ENCODE results near the gene SPDYE1.
"Not testable (repeated sequence)": the region's sequence is repeated elsewhere in the genome, so short reads cannot be mapped to it uniquely, and the experiment has no call there.

DNA sequence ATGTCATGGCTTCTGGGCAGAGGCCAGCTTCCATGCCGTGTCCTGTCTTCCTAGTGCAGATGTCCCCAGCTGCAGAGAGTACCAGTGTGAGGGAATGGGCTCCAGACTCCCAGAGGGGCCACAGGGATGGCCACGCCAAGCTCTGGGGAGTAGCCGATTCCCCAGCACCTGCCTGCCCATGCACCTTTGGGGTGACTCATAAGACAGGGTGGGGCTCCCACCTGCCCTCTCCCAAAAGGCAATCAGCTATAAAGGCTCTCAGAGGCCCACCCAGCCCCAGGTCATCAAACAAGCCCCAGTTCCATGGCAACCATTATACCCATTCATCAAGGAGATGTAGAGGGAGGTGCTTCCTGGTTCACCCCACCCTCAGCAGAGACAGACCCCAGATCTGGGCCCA lies at the start of gene SPDYE1:
- TF ChIP-seq, protein P1, sequence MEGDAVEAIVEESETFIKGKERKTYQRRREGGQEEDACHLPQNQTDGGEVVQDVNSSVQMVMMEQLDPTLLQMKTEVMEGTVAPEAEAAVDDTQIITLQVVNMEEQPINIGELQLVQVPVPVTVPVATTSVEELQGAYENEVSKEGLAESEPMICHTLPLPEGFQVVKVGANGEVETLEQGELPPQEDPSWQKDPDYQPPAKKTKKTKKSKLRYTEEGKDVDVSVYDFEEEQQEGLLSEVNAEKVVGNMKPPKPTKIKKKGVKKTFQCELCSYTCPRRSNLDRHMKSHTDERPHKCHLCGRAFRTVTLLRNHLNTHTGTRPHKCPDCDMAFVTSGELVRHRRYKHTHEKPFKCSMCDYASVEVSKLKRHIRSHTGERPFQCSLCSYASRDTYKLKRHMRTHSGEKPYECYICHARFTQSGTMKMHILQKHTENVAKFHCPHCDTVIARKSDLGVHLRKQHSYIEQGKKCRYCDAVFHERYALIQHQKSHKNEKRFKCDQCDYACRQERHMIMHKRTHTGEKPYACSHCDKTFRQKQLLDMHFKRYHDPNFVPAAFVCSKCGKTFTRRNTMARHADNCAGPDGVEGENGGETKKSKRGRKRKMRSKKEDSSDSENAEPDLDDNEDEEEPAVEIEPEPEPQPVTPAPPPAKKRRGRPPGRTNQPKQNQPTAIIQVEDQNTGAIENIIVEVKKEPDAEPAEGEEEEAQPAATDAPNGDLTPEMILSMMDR (IDR thresholded peaks at IDR 0.05), result not testable (repeated sequence)
- TF ChIP-seq POLR2AphosphoS5 (IDR thresholded peaks at IDR 0.05; ENCODE audit: low read depth, low read length); SIN3A (IDR thresholded peaks at IDR 0.05; ENCODE audit: borderline replicate concordance, insufficient read depth, low read depth, low read length): not testable (repeated sequence)
